ENCODE measurements around the gene POLL. TPM values are rescaled to one million over a fixed set of nuclear protein-coding genes. Genes with fewer than 3 reads are reported as not detected.
A peak's percentile ranks its signal among the peaks of the same experiment; 100 is the strongest.
"Not testable (repeated sequence)": the region's sequence is repeated elsewhere in the genome, so short reads cannot be mapped to it uniquely, and the experiment has no call there.

POLL gene
- total RNA-seq, 1 experiment from 2014 or later: 2.7 TPM

DNA sequence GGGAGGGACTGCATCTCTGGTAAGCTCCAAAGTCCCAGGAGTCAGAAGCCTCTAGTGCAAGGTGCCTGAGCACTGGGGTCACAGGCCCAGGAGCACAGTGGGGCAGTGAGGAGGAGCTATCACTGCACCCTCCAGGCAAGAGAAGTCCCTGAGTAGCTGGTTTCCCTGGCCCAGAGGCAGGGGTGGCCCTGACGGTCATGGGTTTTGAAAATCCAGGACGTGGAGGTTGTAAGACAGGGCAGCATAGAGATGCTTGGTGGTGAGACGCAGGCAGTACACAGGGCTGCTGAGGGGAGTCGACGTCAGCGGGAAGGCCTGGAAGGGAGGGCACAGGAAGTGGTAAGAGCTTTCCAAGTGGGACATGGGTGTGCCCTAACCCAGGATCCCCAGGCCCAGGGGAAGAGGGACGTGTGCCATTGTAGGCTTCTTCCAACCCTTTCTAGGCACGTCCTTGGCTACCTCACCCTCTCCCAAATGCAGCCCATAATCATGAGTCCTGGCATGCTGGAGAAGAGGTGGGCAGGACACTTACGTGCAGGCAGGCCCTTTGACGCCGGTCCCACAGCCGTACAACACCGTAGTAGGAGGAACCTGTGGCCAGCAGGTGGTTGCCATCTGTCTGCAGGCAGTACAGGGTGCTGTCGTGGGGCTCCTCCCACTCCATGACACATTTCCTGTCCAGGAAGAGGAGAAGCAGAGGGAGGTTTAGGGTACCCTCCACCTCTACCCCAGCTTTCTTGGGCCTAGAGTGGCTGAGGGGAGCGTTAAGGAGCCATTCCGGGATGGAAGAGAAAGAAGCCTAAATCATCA is 23.2 kb upstream of the POLL start:
- no peak for DNase-seq (ENCODE audit: low spot score)

DNA sequence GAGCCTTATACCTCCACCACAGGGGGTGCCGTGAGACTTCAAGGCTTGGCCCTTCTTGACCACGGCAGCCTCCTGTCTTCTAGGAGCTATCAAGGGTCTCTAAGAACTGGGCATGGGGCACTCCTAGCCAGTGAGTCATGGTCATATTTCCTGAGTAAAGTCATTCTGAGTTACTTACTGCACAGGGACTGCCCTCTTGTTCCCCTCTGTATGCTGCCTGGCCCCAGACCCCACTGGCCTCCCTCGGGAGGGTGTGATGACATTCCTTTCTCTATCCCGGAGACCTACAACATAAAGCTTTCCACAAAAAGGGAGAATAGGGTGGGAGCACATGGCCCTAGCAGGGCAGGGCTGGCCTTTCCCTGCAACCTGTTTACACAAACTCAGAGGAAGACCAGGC is 21.4 kb upstream of the POLL start:
- no peak for DNase-seq (ENCODE audit: low spot score)

GRCh38 chr10:101607124-101607523 is 19.1 kb upstream of the POLL start:
- DNase-seq (ENCODE audit: low spot score): no peak

- peak; percentile 62 for DNase-seq (ENCODE audit: low spot score)
Measured at GRCh38 chr10:101602761-101603398, 14.8 kb upstream of the POLL start.

DNA sequence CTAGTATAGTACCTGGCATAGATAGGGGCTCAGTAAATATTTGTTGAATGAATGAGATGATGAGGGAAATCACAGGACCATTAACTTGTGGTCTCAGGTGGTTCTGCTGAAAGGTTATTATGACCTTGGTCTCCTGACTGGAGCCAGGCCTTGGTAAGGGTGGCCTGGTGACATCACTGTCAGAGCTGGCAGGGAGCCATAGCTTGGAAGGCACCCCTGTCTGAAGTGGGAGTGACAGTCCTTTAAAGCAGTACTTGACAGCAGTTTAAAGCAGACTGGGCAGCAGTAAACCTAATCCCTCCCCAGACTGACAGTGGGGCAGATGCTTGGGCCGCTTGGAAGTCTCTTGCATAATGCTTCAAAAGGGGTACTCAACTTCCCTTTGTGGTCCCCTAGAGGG is 13.5 kb upstream of the POLL start:
- no peak for DNase-seq (ENCODE audit: low spot score)

DNA sequence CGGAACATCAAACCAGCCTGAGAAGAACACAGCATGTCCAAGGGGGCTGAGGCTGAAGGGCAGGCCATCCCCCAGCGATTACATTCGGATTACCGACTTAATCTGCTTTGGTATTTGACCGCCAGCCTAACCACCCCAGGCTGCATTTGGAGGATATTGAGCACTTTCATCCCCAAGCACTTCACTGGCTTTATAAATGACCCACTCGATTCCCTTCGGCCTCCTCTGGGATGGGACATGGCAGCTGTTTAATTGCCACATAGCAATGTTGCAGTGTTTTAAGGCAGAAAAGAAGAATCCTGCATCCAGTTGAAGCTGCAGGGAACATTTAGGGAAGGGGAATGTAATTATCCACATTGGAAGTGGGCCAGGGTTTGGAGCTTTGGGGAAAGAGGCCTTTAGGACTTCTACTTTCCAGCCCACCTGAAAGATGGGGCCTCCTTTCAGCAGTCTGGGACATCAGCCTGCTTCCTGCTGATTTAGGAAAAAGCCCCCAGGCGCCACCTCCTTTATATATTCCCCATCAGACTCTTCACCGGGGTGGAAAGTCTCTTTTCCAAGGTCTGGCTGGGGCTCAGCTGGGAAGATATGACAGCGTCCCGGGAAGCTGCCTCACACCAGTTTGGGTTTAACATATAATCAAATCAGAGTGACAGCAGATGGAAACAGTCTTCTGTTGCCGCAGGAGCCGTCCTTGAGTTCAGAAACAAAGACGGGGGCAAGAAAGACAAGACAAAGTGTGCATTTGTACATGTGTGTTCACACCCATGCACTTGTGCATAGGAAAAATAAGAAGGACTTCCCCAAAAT is 9.2 kb upstream of the POLL start:
- DNase-seq (ENCODE audit: low spot score): no peak

DNA sequence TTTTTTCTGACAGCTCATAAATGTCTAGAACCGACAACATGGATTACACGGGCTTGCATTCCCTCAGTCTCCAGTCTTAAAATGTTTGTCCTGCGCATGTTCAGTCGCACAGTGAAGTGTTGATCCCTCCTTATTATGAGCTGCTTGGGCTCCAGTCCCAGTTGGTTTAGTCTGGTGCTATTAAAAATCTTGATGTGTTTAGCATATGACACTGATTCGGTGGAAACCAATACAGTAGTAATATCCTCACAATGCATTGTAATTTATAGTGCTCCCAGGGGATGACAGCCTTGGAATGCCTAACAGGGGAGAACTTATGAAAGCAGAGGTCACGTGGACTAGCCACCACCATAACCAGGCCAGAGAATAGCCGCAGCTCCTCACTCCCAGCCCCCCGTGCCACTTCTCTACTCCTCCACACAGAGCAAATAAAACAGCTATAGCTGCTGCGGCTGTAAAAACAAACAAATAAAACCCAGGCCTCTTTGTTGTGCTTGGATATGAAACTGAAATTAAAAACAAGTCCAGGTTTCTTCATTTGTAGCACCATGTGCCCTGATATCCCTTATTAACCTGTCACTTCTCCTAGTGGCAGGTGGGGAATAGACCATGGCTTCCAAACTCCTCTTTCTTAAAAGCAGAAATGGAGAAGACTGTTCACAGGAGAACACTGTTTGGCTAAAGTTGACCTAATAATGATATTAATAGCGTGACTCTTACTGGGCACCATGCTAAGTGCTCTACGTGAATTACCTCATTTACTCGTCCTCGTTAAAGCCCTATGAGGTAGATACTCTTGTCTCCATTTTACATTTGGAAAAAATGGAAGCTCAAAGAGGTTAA is 7.8 kb upstream of the POLL start:
- DNase-seq (ENCODE audit: low spot score): no peak

DNA sequence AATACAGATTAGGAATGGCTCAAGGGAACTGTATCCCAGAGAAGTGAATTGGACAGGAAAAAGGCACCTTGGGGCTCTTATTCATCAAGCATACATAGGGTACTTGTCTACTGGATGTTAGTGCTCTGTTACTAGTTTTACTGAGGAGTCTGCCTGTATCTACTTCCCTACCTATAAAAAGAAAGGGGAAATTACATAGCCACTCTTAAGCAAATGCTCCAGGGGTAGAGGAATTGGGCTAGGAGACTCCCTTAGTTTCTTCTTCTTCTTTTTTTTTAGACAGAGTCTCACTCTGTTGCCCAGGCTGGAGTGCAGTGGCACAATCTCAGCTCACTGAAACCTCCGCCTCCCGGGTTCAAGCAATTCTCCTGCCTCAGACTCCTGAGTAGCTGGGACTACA is 5.3 kb upstream of the POLL start:
- DNase-seq (ENCODE audit: low spot score): not testable (repeated sequence)

- DNase-seq (ENCODE audit: low spot score): no peak
Measured at GRCh38 chr10:101588879-101589278, 822 bp upstream of the POLL start.

- DNase-seq (ENCODE audit: low spot score): no peak
Measured at GRCh38 chr10:101585841-101586240, 2.2 kb downstream of the POLL start.

GRCh38 chr10:101580486-101581399 is 7.3 kb downstream of the POLL start:
- DNase-seq (ENCODE audit: low spot score): no peak

DNA sequence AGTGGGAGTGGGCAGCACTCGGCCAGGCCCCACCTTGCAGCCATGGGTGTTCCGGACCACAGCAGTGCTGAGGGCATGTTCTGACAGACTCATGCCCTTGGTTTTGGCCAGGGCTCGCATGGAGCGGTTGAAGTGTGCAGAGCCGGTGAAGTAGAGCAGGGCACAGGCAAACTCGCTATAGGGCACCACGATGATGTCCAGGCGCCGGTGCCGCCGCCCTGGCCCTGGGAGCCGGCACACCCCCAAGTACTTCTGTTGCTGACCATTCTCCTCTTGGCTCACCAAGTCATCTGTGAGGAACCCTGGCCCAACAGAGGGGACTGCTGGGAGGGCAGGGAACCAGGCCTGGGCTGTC is 8.6 kb downstream of the POLL start:
- DNase-seq (ENCODE audit: low spot score): no peak

DNA sequence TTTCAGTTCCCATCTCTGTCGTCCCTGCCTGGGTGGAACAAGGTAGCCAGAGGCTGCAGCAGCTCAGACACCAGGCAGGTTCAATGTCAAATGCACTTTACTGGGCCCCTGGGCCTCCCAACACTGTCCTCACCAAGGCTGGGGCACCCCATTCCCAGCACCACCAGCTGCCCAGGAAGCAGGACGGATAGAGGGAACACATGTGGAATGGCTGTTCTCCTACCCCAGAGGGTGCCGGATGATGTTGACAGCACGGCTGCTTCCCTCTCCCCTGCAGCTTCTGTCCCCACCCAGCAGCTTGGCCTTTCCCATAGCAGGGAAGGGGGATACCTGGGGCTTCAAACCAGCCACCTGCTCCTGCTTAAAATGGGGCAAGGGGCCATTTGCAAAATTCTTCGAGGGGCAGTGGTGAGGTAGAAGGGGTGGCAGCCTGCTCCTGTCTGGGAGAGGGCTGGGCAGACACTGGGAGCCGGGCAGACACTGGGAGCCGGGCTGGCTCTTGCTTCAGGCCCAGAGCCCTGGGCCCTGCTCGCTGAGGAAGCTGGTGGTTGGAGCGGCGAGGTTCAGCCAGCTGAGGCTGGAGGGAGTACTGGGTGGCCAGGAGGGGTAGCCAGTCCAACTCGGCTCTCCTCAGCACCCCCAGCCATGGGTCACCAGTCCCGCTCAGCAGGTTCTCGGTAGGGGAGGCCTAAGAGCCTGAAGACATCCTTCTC is 9.1 kb downstream of the POLL start:
- no peak for DNase-seq (ENCODE audit: low spot score)

GRCh38 chr10:101578192-101578591 is 9.9 kb downstream of the POLL start:
- DNase-seq (ENCODE audit: low spot score): no peak

DNA sequence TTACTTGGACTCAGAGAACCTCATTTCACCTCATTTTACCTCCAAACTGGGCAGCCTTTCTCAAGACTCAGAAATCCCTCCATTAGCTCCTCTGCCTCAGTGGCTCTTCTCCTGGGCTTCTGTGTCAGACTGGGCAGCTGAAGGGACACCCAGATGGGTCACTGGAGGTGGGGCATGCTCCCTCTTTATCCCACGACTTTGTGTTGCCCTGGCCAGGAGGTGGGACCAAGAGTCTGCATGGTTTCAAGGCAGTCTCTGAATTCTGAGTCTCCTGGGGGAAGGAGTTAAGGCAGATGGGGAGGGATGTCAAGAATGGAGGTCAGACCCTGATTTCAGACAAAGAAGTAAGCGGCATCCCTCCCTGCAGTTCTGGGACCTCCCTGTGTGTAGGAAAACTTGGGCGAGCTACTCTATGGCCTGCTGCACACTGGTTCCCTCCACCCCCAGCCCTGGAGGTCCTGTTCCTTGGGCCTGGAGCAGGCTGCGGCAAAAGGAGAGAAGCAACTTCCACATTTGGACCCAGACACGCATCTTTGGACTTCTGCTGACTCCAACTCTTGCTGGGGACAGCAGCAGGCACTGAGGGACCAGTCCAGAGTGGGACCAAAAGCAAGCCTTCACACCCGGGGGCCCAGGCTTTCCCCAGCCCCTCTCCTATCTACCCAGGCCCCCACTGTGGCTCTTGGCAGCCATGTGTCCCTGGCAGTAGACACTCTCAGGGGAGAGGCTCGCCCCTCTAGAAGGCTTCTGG is 10.8 kb downstream of the POLL start:
- no peak for DNase-seq (ENCODE audit: low spot score)

DNA sequence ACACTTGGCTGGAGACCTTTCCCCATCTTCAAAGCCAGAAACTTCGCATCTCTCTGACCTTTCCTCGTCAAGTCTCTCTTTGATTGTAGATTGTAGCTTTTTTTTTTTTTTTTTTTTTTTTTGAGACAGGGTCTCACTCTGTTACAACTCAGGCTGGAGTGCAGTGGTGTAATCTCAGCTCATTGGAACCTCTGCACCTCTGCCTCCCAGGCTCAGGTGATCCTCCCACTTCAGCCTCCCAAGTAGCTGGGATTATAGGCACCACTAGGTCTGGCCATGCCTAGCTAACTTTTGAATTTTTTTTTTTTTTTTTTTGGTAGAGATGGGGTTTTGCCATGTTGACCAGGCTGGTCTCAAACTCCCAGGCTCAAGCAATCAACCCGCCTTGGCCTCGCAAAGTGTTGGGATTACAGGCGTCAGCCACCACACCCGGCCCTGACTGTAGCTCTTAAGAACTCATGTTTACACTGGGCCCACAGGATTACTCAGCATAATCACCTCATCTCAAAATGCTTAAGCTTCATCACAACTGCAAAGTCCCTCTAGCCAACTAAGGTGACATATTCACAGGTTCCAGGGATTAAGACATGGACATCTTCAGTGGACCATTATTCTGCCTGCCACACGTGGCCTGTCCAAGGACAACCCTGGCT is 11.7 kb downstream of the POLL start:
- DNase-seq (ENCODE audit: low spot score): peak; percentile 39

DNA sequence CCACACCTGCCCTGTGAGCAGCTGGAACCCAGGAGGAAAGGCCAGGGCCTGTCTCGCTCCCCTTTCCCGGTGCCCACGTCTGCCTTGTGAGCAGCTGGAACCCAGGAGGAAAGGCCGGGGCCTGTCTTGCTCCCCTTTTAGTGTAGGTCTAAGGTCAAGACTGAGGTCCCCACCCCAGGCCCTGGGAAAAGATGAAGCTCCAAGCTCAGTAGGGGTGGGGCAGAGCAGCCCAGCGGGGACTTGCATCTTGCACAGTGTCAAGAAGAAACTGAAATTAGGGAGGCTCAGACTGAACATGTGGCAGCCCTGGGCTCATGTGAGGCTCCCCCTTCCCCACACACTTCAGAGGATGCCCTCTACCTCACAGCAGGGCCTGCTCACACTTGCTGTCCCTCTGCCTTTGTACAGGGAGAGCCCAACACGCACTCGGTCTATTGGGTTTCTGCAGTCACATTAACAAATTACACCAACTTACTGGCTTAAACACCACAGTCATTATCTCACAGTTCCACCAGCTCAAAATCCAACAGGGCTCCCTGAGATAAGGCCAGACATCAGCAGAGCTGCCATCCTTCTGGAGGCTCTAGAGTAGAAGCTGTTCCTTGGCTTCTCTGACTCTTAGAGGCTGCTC is 12.4 kb downstream of the POLL start:
- DNase-seq (ENCODE audit: low spot score): no peak

DNA sequence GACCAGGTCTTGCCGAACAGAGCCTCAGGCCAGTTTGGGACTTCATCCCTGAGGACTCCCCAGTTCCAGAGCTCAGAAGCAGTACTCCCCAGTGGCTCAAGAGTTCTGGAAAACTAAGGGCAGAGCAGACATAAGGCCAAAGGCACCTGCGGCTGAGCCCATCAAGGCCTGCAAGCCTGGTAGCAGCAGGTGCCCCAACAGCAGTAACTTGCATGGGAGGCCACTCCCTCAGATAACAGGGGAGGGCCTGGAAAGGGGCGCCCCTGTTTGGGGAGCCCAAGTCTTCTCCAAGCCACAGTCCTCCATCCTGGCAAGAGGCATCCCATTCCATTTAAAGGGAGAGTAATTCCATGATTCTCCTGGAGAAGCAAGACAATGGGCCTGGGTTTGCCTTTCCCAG is 13.0 kb downstream of the POLL start:
- no peak for DNase-seq (ENCODE audit: low spot score)
